Hippocampal formation (tissue), 2 donors: ENCODE results near the gene METRN.

ENCODE experiments used
- DNase-seq, 2 donors: peaks; one replicate each; lab custom pipeline; 2025; lab: John Stamatoyannopoulos, UW

METRN gene

DNA sequence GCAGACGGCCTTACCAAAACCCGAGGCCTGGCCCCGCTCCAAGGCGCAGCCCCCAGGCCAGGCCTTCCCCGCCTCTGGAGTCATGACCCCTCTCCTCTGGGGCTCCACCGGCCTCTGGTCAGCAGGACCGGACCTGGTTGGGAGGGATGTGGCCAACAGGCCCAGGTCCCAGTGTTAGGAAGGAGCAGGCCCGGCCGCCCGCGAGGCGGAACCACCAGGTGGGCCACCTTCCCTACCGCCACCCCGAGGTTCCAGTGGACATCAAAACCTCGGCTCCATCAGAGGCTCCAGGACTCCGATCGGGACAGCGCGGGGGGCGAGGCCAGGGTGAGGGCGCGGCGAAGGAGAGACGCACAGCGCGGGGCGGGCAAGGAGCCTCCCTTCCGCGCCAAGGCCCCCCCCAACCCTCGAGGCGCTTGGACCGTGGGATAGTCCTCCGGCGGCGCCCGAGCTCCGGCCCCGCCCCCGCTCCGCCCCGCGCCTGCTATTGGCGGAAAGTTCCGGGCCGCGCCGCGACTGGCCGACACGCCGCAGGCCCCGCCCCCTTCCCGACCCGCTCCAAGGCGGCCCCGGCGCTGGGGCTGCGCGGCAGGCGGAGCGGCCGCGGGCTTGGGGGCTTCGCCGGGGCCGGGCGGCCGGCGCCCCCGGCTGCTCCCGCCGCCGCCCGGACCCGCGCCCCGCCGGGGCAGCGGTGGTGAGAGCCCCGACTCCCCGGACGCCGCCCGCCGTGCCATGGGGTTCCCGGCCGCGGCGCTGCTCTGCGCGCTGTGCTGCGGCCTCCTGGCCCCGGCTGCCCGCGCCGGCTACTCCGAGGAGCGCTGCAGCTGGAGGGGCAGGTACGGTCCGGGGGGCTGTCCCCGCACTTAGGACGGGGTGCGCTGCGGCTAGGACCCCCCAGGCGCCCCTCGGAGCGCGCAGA, at the start of gene METRN:
TSS of gene METRN (plus strand) at position 561 of the 919 bp plus-strand sequence. CDS start at position 733, 172 bp downstream.
- peak; percentile 82 to 86 for DNase-seq

DNA sequence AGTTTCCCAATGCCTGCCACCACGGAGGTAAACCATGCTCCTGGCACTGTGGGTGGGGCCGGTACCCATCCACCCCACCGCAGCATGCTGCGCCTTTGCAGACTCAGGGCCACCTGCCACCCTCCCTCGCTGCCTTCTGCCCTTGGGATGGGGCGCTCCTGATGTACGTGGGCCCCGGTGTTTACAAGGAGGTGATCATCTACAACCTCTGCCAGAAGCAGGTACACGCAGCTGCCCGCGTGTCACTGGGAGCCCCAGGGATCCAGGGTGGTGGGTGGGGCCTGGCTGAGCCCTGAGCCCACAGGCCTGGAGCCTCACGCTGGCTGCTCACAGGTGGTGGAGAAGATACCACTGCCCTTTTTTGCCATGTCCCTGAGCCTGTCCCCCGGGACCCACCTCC, 48.3 kb upstream of the METRN start:
- no peak for DNase-seq

DNA sequence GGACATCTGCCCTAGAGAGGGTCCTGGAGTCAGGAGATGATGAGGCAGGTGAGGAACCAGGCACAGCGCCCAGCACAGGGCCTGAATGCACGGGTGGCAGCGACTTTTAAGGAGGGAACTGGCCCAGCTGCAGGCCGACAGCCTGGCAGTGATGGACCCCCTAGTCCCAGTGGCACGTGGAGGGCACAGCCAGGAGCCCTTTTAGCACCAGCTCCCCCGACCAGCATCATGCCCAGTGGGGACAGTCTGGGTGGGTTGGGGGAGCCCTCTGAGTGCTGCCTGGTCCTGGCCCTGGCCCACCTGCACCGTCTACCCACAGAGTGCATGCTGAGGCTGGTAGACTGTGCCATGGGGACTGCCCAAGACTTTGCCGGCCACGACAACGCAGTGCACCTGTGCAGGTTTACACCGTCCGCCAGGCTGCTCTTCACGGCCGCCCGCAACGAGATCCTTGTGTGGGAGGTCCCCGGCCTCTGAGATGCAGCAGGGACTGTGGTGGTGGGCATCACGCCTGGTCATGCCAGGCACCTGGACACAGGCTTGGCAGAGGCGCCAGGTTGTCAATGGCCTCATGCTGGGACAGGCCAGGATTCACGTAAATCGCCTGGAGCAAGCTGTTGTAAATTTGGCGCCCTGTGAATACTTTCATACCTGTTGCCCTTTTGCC, 47.7 kb upstream of the METRN start:
- DNase-seq: no peak

DNA sequence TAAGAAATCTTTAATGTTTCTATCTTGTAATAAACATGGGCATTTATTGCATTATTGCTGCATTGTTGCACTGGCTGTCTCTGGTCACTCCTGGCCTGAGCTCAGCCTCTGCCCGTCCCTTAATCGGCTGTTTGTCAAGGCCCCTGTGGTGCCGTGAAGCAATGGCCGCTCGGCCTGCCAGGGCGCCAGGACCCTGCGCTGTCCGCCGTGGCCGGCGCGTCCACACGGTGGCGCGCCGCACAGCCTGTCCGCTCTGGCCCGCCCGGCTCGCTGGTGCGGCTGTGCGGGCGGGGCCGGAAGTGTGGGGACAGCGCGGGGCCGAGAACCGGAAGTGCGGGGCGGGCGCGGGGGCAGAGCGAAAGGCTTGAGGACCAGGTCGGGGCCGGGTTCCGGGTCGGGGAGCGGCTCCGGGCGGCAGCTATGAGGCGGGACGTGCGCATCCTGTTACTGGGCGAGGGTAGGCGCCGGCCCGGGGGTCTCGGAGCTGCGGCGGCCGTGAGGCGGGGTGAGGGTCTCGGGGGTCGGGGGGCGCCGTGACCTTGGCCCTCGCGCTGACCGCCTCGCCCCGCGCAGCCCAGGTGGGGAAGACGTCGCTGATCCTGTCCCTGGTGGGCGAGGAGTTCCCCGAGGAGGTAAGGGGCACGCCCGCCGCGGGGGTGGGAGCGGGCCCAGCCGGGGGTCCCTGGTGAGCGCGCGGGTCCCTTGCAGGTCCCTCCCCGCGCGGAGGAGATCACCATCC, 47.0 kb upstream of the METRN start, which contains the start of gene RHOT2:
TSS of gene RHOT2 (plus strand) at position 353 of the 739 bp plus-strand sequence. CDS start at position 421, 68 bp downstream.
- DNase-seq: peak; percentile 85 to 92

DNA sequence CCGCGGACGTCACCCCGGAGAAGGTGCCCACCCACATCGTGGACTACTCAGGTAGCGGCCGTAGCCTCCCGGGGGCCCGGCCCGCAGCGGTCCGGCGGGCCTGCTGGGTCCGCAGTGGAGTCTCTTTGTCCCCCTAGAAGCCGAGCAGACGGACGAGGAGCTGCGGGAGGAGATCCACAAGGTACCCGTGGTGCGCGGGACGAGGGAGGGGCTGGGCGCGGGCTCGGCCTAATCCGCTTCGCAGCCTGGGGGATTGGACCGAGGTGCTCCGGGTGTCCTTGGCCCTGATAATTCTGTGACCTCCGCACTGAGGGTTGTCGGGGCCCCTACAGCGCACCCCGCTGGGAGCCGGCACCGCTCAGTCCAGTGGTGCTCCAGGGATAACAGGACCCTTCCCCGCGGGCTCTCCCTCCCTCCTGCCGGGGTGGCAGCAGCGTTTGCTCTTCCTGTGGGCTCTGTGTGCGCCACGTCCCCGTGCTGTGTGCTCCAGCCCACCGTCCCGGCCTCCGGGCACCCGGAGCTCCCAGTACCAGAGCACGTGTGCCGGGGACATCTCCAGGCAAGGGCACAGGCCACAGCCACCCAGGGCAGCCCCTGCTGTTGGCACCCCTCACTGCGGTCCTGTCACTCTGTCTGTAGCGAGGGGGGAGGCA, 46.3 kb upstream of the METRN start:
- no peak for DNase-seq

DNA sequence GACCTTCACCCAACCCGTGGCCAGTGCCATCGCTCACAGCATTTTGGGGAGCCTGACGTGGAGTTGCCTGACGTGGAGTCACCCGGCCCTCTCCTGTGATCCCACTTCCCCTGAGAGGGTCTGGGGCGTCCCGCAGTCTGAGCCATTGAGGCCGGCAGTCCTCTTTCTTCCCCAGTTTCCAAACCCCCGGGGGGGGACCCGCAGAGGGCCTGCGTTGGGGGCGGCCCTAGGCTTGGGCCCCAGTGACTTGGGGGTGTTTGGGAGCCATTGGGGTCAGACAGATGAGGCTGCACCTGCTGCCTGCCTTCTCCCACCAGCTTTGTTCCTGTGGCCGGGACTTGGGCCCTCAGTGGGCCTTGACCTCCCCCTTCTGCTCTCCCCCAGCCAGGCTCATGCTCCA, 45.3 kb upstream of the METRN start:
- DNase-seq: no peak

DNA sequence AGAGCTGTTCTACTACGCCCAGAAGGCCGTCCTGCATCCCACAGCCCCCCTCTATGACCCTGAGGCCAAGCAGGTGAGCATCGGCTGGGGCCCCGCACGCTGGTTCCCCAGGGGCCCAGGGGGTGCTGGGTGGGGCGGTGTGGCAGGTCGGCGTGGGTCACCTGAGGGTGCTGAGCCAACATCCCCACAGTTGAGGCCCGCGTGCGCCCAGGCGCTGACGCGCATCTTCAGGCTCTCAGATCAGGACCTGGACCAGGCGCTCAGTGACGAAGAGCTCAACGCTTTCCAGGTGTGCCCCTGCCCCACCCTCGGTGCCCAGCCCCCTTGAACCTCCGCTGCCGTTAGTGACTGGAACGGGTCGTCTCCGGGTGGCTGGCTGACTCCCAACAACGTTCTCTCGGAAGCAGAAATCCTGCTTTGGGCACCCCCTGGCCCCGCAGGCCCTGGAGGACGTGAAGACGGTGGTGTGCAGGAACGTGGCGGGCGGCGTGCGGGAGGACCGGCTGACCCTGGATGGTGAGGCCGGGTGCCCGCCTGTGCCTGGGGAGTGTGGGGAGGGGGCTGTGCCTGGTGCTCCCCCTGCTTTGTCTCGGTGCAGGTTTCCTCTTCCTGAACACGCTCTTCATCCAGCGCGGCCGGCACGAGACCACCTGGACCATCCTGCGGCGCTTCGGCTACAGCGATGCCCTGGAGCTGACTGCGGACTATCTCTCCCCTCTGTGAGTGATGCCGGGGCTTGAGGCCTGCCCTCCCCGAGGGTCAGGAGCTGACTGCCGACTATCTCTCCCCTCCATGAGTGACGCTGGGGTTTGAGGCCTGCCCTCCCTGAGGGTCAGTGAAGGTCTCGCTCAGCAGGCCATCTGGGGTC, 44.2 kb upstream of the METRN start:
- no peak for DNase-seq

DNA sequence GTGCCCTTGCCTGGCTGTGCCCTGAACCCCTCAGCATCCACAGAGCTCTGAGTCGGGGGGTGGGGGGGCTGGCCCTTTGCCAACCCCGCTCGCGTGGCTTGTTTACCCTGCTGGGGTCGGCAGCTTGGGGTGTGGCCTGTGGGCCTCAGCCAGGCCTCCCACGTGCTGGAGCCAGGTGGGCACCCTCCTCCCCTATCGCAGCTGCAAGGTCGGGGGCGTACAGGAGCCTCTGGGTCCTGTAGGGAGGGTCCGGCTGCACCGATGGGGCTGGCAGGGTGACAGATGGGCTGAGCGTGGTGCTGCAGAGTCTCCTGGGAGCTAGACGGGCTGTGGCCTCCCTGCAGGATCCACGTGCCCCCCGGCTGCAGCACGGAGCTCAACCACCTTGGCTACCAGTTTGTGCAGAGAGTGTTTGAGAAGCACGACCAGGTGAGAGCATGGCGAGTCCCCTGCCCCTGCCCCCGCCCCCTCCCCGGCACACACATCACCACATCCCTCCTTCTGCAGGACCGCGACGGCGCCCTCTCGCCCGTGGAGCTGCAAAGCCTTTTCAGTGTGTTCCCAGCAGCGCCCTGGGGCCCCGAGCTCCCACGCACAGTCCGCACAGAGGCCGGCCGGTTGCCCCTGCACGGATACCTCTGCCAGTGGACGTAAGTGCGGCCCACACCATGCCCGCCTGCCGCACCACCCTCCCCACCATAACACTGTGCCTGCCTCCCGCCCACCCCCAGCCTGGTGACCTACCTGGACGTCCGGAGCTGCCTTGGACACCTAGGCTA, 43.4 kb upstream of the METRN start:
- DNase-seq: no peak

DNA sequence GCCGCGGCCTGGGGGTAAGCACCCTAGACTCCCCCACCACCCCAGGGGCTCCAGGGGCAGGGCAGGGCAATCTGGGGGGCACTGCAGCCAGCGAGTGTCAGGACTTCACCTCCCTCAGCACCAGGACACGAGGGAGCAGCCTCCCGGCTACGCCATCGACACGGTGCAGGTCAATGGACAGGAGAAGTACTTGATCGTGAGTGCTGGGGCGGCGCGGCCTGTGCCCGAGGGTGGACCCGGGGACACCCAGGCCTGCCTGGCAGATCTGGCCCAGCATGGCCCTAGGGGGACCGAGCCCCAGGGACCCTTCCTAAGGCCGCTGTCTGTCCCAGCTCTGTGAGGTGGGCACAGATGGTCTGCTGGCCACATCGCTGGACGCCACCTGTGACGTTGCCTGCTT, 42.5 kb upstream of the METRN start:
- DNase-seq: no peak

DNA sequence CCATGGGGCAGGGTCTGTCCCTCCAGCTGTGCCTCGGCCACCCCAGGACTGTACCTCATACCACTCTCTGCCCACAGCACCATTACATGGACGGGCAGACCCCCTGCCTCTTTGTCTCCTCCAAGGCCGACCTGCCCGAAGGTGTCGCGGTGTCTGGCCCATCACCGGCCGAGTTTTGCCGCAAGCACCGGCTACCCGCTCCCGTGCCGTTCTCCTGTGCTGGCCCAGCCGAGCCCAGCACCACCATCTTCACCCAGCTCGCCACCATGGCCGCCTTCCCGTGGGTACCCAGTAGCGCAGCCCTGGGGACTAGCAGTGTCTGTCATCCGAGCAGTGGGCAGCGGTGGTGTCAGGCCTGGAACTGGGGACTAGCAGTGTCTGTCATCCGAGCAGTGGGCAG, 42.1 kb upstream of the METRN start:
- DNase-seq: no peak

DNA sequence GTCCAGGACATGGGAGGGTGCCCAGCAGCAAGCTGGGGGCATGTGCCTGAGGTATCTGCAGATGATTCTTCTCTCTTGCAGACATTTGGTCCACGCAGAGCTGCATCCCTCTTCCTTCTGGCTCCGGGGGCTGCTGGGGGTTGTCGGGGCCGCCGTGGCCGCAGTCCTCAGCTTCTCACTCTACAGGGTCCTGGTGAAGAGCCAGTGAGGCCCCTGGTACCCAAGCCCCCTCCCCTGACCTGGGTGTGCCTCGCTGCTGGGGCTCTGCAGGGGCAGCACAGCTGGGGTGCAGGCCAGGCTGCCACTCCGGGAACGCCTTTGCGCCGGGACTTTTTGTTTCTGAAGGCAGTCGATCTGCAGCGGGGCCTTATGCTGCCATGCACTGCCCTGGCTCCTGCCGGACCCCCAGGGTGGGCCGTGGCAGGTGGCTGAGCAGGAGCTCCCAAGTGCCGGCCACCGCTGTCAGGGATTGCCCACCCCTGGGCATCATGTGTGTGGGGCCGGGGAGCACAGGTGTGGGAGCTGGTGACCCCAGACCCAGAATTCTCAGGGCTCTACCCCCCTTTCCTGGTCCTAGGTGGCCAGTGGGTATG, 41.4 kb upstream of the METRN start:
- DNase-seq: no peak

DNA sequence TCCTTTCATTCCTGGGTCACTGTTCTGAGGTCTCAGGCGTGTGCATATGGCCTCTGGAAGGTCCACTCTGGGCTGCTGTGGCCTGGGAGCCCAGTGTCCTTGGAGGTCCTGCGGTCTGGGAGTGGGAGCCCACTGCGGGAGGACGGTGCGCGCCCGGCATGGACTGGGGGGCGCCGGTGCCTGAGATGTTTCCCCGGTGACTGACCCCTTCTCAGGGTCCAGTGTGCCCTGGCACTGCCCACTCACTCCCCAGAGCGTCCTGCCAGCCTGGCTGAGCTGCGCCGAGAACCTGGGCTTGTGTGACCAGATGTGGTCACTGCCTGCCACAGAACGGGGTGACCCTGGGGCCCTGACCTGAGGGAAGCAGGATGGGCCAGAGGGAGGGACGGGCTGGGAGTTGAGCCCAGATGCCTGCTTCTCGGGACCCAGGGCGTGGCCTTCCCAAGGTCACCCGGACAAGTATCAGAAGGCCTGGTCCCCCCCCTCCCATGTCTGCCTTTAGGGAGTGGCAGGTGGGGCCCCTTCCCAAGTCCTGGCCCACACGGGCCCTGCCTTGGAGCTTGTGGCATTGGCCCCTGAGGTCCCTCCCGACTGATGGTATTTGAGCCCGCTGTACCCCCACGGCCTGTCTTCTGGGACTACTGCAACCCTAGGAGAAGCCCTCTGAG, 40.6 kb upstream of the METRN start:
- no peak for DNase-seq

DNA sequence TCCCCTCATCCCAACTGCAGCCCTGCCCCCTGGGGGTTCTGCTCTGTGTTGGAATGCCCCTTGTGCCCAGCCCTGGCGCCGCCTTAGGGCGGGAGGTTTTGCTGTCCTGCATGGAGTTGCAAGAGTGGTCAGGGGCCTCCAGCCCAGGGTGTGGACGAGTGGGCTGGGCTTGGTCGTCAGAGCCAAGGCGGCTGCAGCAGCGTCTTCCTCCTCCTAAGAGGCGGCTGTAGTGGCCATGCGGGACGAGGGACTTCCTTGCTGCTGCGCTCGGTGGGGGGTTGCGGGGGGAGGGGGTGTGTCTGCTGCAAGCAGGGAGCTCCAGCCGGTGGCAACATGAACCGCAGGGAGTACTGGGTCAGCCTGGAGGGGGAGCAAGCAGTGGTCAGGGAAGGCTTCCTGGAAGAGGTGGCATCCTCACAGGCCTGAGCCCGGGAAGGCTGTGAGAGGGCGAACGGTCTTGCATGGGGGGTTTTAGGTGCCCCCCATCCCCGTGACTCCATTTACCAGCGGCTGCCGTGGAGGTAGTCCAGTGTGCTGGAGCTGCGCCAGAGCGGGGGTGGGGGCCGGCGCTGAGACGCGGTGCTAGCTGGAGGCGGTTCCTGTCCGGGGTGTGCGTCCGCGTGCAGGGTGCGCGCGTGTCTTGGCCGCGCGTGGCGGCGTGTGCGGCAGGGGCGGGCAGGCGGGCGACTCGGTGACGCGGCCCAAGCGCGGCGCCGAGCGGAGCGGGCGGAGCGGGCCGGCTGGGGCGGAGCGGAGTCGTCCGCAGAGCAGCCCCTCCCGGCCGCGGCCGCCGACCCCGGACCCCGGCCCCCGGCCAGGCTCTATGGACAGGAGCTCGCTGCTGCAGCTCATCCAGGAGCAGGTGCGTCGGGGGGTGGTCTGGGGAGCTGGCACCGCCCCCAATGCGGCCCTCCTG, 39.7 kb upstream of the METRN start, which contains the start of gene RHBDL1:
TSS of gene RHBDL1 (plus strand) at position 704 of the 916 bp plus-strand sequence. CDS start at position 824, 120 bp downstream.
- DNase-seq: peak in 1 of 2 donors; percentile 28

DNA sequence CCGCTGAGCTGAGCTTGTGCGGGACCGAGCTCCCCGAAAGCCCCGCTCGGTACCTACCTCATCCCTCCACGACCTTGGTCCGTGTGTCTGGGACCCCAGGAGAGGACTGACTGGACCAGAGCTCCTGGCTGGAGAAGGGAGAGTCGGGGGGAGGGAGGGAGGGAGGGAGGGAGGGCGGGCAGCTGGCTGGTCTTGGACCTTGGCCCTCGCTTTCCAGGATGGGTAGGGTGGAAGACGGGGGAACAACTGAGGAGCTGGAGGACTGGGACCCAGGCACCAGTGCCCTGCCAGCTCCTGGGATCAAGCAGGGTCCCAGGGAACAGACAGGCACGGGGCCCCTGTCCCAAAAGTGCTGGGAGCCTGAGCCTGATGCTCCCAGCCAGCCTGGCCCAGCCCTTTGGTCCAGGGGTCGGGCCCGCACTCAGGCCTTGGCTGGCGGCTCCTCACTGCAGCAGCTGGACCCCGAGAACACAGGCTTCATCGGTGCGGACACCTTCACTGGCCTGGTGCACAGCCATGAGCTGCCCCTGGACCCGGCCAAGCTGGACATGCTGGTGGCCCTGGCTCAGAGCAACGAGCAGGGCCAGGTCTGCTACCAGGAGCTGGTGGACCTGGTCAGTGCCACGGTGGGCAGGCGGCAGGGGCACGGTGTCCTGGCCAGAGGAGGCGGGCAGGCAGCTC, 38.9 kb upstream of the METRN start:
- no peak for DNase-seq

DNA sequence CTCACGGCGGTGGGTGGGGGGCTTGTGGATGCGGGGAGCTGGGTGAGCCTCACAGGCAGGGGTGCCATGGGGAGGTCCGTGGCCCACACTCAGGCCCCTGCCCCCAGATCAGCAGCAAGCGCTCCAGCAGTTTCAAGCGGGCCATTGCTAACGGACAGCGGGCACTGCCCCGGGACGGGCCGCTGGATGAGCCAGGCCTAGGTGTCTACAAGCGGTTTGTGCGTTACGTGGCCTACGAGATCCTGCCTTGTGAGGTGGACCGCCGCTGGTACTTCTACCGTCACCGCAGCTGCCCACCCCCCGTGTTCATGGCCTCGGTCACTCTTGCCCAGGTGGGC, 38.4 kb upstream of the METRN start:
- DNase-seq: no peak

DNA sequence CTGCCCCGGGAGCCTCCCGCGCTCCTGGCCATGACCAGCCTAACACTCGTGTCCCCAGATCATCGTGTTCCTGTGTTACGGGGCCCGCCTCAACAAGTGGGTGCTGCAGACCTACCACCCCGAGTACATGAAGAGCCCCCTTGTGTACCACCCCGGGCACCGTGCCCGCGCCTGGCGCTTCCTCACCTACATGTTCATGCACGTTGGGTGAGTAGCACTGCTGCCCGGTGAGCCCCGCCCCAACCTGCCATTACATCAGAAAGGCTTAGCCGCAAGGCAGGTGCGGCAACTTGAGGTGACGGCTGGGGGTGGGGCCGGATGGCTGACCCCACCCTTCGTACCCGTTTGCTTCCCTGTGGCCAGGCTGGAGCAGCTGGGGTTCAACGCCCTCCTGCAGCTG, 38.0 kb upstream of the METRN start:
- DNase-seq: no peak
